GM12878 (cell line): ENCODE data around the gene TET3. TPM values are rescaled to one million over a fixed set of nuclear protein-coding genes. Genes with fewer than 3 reads are reported as not detected.

Experiments used
- BCL11A ChIP-seq: IDR thresholded peaks from 2 replicates; pipeline ENCODE4 v1.6.1; 2011; ENCODE audit warnings: low read depth, low read length
- BRCA1 ChIP-seq: IDR thresholded peaks from 2 replicates; pipeline ENCODE4 v1.6.1; 2011; ENCODE audit warnings: low read depth, low read length, improper control_type of control experiment
- DPF2 ChIP-seq: fragments of 450-650 bp; IDR thresholded peaks from 2 replicates; pipeline ENCODE4 v1.6.1; 2017; ENCODE audit warnings: mild to moderate bottlenecking
- EGR1 ChIP-seq, 2 experiments: IDR thresholded peaks; 1 replicate in 1 of 2; 2 replicates in 1 of 2; pipeline ENCODE4 v1.6.1; 2011 to 2012; ENCODE audit warnings: low read depth in 2 of 2, low read length in 2 of 2, borderline replicate concordance in 1 of 2, mild to moderate bottlenecking in 1 of 2, moderate library complexity in 1 of 2
- ESRRA ChIP-seq: IDR thresholded peaks from 2 replicates; pipeline ENCODE4 v1.6.1; 2012; ENCODE audit warnings: mild to moderate bottlenecking, low read length, improper control_type of control experiment
- HCFC1 ChIP-seq: fragments of 150-350 bp; IDR thresholded peaks from 2 replicates; pipeline ENCODE4 v1.6.1; 2014; ENCODE audit warnings: low read length
- JUND ChIP-seq: IDR thresholded peaks from 2 replicates; pipeline ENCODE4 v1.6.1; 2012; ENCODE audit warnings: low read depth, mild to moderate bottlenecking, low read length, improper control_type of control experiment, moderate library complexity
- NFYB ChIP-seq: IDR thresholded peaks from 2 replicates; pipeline ENCODE4 v1.6.1; 2011; ENCODE audit warnings: low read depth, mild to moderate bottlenecking, low read length, improper control_type of control experiment, moderate library complexity; ENCODE audit not compliant: insufficient read depth
- PML ChIP-seq: IDR thresholded peaks from 2 replicates; pipeline ENCODE4 v1.6.1; 2012; ENCODE audit warnings: low read length, inconsistent platforms
- RELB ChIP-seq: fragments of 450-650 bp; IDR thresholded peaks from 2 replicates; pipeline ENCODE4 v1.6.1; 2017; ENCODE audit warnings: low read depth, mild to moderate bottlenecking, moderate library complexity
- RFX5 ChIP-seq: IDR thresholded peaks from 2 replicates; pipeline ENCODE4 v1.6.1; 2011; ENCODE audit warnings: low read depth, low read length, improper control_type of control experiment
- SP1 ChIP-seq: IDR thresholded peaks from one replicate; pipeline ENCODE4 v1.6.1; 2011; ENCODE audit warnings: low read depth, low read length
- TARDBP ChIP-seq: IDR thresholded peaks from 2 replicates; pipeline ENCODE4 v1.6.1; 2016; ENCODE audit warnings: borderline replicate concordance
- TBL1XR1 ChIP-seq: IDR thresholded peaks from 2 replicates; pipeline ENCODE4 v1.6.1; 2012; ENCODE audit warnings: low read depth, low read length, improper control_type of control experiment
- TCF12 ChIP-seq: IDR thresholded peaks from 2 replicates; pipeline ENCODE4 v1.6.1; 2011; ENCODE audit warnings: low read depth, mild to moderate bottlenecking, low read length
- polyA plus RNA-seq, 11 experiments: library from polyadenylated mRNA; depleted of rRNA in 4 of 11; unstranded in 6 of 11; stranded (reverse) in 5 of 11; fragments of >200 nt; fragmentation: Nextera tagmentation in 4 of 11; fragmentation: Illumina TruSeq in 1 of 11; extraction: Ambion mirVana in 4 of 11; extraction: Trizol in 1 of 11; gene quantifications; 1 replicate in 1 of 11; 2 replicates in 10 of 11; pipeline versions ENCODE4 v1.2.1 to v1.2.3, GENCODE V29; 2011 to 2016; ENCODE audit warnings: inconsistent platforms in 2 of 11, missing spikeins in 2 of 11, low read depth in 1 of 11
- total RNA-seq, 4 experiments: library from RNA; depleted of rRNA in 3 of 4; stranded (reverse); fragments of >200 nt in 3 of 4; fragmentation: Illumina TruSeq in 1 of 4; extraction: Trizol in 1 of 4; gene quantifications; 2 replicates each; pipeline versions ENCODE4 v1.2.1 to v1.2.3, GENCODE V29; 2013 to 2021
- TF ChIP-seq, protein P1 (sequence below): fragments of 450-650 bp; IDR thresholded peaks from 2 replicates; pipeline ENCODE4 v1.6.1; 2017; ENCODE audit warnings: mild to moderate bottlenecking, moderate library complexity
- TF ChIP-seq, protein P2 (sequence below): fragments of 450-650 bp; IDR thresholded peaks from 2 replicates; pipeline ENCODE4 v1.6.1; 2017; ENCODE audit warnings: mild to moderate bottlenecking, low read depth, inconsistent platforms; ENCODE audit not compliant: poor library complexity, severe bottlenecking
- TF ChIP-seq, protein P3 (sequence below): IDR thresholded peaks from 2 replicates; pipeline ENCODE4 v1.6.1; 2012; ENCODE audit warnings: low read length, inconsistent platforms

Gene TET3
- total and polyA plus RNA-seq, 10 of the 15 experiments (the other 5 are each of a cell fraction or from before 2014, with no cell fraction given) = 0.77 to 25.9 (median 8.5) TPM

GRCh38 chr2:74031959-74032287 is 47.2 kb downstream of the TET3 start (continued):
- TF ChIP-seq TCF12 = no peak
- TF ChIP-seq SP1 = no peak
- TF ChIP-seq TARDBP = no peak
- no peak for TF ChIP-seq BRCA1
- TF ChIP-seq, protein P1, sequence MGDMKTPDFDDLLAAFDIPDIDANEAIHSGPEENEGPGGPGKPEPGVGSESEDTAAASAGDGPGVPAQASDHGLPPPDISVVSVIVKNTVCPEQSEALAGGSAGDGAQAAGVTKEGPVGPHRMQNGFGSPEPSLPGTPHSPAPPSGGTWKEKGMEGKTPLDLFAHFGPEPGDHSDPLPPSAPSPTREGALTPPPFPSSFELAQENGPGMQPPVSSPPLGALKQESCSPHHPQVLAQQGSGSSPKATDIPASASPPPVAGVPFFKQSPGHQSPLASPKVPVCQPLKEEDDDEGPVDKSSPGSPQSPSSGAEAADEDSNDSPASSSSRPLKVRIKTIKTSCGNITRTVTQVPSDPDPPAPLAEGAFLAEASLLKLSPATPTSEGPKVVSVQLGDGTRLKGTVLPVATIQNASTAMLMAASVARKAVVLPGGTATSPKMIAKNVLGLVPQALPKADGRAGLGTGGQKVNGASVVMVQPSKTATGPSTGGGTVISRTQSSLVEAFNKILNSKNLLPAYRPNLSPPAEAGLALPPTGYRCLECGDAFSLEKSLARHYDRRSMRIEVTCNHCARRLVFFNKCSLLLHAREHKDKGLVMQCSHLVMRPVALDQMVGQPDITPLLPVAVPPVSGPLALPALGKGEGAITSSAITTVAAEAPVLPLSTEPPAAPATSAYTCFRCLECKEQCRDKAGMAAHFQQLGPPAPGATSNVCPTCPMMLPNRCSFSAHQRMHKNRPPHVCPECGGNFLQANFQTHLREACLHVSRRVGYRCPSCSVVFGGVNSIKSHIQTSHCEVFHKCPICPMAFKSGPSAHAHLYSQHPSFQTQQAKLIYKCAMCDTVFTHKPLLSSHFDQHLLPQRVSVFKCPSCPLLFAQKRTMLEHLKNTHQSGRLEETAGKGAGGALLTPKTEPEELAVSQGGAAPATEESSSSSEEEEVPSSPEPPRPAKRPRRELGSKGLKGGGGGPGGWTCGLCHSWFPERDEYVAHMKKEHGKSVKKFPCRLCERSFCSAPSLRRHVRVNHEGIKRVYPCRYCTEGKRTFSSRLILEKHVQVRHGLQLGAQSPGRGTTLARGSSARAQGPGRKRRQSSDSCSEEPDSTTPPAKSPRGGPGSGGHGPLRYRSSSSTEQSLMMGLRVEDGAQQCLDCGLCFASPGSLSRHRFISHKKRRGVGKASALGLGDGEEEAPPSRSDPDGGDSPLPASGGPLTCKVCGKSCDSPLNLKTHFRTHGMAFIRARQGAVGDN = no peak
- no peak for TF ChIP-seq DPF2
- 0 out of 2 replicates have a peak, but pooled peaks have one; percentile 14 for TF ChIP-seq NFYB
- no peak for TF ChIP-seq EGR1 (IDR thresholded peaks at IDR 0.05; ENCODE audit: borderline replicate concordance in 1 of 2, low read depth in 2 of 2, low read length in 2 of 2)
- TF ChIP-seq, protein P2, sequence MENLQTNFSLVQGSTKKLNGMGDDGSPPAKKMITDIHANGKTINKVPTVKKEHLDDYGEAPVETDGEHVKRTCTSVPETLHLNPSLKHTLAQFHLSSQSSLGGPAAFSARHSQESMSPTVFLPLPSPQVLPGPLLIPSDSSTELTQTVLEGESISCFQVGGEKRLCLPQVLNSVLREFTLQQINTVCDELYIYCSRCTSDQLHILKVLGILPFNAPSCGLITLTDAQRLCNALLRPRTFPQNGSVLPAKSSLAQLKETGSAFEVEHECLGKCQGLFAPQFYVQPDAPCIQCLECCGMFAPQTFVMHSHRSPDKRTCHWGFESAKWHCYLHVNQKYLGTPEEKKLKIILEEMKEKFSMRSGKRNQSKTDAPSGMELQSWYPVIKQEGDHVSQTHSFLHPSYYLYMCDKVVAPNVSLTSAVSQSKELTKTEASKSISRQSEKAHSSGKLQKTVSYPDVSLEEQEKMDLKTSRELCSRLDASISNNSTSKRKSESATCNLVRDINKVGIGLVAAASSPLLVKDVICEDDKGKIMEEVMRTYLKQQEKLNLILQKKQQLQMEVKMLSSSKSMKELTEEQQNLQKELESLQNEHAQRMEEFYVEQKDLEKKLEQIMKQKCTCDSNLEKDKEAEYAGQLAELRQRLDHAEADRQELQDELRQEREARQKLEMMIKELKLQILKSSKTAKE = no peak
- TF ChIP-seq RELB = no peak
- no peak for TF ChIP-seq HCFC1
- TF ChIP-seq BCL11A = 0 out of 2 replicates have a peak, but pooled peaks have one; percentile 23
- no peak for TF ChIP-seq ESRRA
- TF ChIP-seq JUND = no peak
- TF ChIP-seq, protein P3, sequence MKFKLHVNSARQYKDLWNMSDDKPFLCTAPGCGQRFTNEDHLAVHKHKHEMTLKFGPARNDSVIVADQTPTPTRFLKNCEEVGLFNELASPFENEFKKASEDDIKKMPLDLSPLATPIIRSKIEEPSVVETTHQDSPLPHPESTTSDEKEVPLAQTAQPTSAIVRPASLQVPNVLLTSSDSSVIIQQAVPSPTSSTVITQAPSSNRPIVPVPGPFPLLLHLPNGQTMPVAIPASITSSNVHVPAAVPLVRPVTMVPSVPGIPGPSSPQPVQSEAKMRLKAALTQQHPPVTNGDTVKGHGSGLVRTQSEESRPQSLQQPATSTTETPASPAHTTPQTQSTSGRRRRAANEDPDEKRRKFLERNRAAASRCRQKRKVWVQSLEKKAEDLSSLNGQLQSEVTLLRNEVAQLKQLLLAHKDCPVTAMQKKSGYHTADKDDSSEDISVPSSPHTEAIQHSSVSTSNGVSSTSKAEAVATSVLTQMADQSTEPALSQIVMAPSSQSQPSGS = no peak
- TF ChIP-seq RFX5 = no peak
- peak; percentile 53; the same call in 1 of the 2 replicates for TF ChIP-seq PML
- no peak for TF ChIP-seq TBL1XR1
